ENCODE data around the gene CEACAM16. TPM values are rescaled to one million over a fixed set of nuclear protein-coding genes. Genes with fewer than 3 reads are reported as not detected.

CEACAM16 gene
- total and polyA plus RNA-seq, 10 of the 15 experiments (the other 5 are each of a cell fraction or from before 2014, with no cell fraction given), result not detected

- Histone ChIP-seq H3K4me2 (ENCODE audit: control insufficient read depth, insufficient read depth) (no peak overlapping the region), H3K9me3 (replicated peaks; ENCODE audit: control insufficient read depth, insufficient read depth, low read length) (peaks cover 6% of the 10 kb centered on the region; the same call in 2 of the 3 replicates), H4K20me1 (ENCODE audit: control insufficient read depth, insufficient read depth) (no peaks in the 10 kb centered on the region), H3K4me3 (no peak overlapping the region), H3K36me3 (ENCODE audit: control insufficient read depth in 2 of 2, insufficient read depth in 2 of 2, low read length in 1 of 2) (no peaks in the 10 kb centered on the region), H3K79me2 (ENCODE audit: control insufficient read depth, insufficient read depth, low read length) (no peaks in the 10 kb centered on the region), H3K9ac (ENCODE audit: control insufficient read depth, insufficient read depth, low read length) (no peak overlapping the region), H2AFZ (ENCODE audit: control insufficient read depth, low read depth, low read length) (no peak overlapping the region), H3K27me3 (replicated peaks in 1 of 2; ENCODE audit: control insufficient read depth in 2 of 2, insufficient read depth in 2 of 2, low read length in 1 of 2) (no peaks in the 10 kb centered on the region), H3K4me1 (ENCODE audit: control insufficient read depth, insufficient read depth, low read length) (no peaks in the 10 kb centered on the region; the same call in 1 of the 2 replicates), H3K27ac (ENCODE audit: control insufficient read depth, insufficient read depth) (no peak overlapping the region)
- intact Hi-C loops (cut with micrococcal nuclease; ENCODE audit: unreplicated experiment) (no loop called here), in situ Hi-C loops (cut with MboI) (no loop called here)
- ChIA-PET RAD21 (ENCODE audit: unreplicated experiment) (no interaction called here), SMC1A (ENCODE audit: uncharacterized antibody, unreplicated experiment) (interaction anchor here (1.2 kb wide), 1 partner anchor 74 kb away, joined by 3 read pairs; no protein-coding TSS in a partner anchor), CTCF (no interaction called here), POLR2A (no interaction called here)
- no peak for DNase-seq (ENCODE audit: low read depth, low spot score)
- no TSS peak for BruUV-seq (replicated peaks)
- TF ChIP-seq BHLHE40 (IDR thresholded peaks at IDR 0.05; ENCODE audit: borderline replicate concordance in 1 of 2, low read depth in 2 of 2, low read length in 1 of 2), result peak in 1 of 2 experiments; percentile 31; a peak in 1 of 4 replicates
- TF ChIP-seq FOXK2 (IDR thresholded peaks at IDR 0.05), result no peak
- 45% methylated on average over 14 of the region's 14 CpGs for WGBS (ENCODE audit: insufficient coverage, insufficient replicate concordance, low lambda C conversion rate, missing lambda C conversion rate)
- ATAC-seq, result no peak
- FAIRE-seq, result no peak
These were observed 11.5 kb downstream of the CEACAM16 start for GRCh38 chr19:44710483-44710882.

DNA sequence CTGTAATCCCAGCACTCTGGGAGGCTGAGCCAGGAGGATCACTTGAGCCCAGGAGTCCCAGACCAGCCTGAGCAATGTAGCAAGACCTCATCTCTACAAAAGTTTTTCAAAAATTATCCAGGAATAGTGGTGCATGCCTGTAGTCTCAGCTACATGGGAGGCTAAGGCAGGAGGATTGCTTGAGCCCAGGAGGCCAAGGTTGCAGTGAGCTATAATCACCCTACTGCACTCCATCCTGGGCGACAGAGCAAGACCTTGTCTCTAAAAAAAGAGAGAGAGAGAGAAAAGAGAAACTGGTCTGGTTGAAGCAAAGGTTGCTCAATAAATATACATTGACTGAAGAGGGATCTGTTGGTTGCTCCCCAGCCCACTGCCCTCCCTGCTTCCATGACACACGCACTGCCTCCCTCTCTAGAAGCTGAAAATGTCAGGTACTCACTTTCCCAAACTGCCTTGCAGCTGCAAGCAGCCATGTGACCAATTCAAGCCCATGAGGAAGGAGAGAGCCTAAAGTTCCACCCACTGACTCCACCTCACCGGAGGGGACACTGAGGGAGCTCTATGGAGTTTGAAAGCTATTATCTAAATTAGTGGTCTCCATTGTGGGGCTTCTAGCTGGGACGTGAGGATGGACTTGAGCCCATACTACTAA lies 14.0 kb downstream of the CEACAM16 start:
- no peak overlapping the region for H3K4me3 ChIP-seq
- WGBS (ENCODE audit: insufficient coverage, insufficient replicate concordance, low lambda C conversion rate, missing lambda C conversion rate), result 33% methylated on average over 4 of the region's 4 CpGs
- SMC1A ChIA-PET (ENCODE audit: uncharacterized antibody, unreplicated experiment), result interaction anchor here (0.6 to 1.5 kb wide), 6 partner anchors 9 to 61 kb away, joined by 3 to 4 read pairs (median 3); no protein-coding TSS in a partner anchor
- TF ChIP-seq, protein P1, sequence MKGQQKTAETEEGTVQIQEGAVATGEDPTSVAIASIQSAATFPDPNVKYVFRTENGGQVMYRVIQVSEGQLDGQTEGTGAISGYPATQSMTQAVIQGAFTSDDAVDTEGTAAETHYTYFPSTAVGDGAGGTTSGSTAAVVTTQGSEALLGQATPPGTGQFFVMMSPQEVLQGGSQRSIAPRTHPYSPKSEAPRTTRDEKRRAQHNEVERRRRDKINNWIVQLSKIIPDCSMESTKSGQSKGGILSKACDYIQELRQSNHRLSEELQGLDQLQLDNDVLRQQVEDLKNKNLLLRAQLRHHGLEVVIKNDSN (IDR thresholded peaks at IDR 0.05; ENCODE audit: borderline replicate concordance, extremely low read length, insufficient read depth, low read depth, low read length), result peak; percentile 48
- TF ChIP-seq NFYB (IDR thresholded peaks at IDR 0.05; ENCODE audit: insufficient read depth, low read depth, low read length), result peak; percentile 59
- TF ChIP-seq SIX5 (IDR thresholded peaks at IDR 0.05; ENCODE audit: low read depth, low read length, severe bottlenecking), result peak; percentile 42
- TF ChIP-seq CREB1 (IDR thresholded peaks at IDR 0.05; ENCODE audit: low read depth), result no peak
- FAIRE-seq, result no peak
- RAD21 ChIA-PET (ENCODE audit: unreplicated experiment), result interaction anchor here (0.8 to 2.5 kb wide), 2 partner anchors 11 to 58 kb away, joined by 5 to 7 read pairs; no protein-coding TSS in a partner anchor
- intact Hi-C loops (cut with micrococcal nuclease; ENCODE audit: unreplicated experiment), result no loop called here
- H3K36me3 ChIP-seq (ENCODE audit: control insufficient read depth in 2 of 2, insufficient read depth in 2 of 2, low read length in 1 of 2), result no peaks in the 10 kb centered on the region
- peaks cover 10% of the 10 kb centered on the region; the same call in 2 of the 3 replicates for H3K9me3 ChIP-seq (replicated peaks; ENCODE audit: control insufficient read depth, insufficient read depth, low read length)
- no TSS peak for BruUV-seq (replicated peaks)
- CTCF ChIA-PET, result interaction anchor here (0.6 to 3.4 kb wide), 8 partner anchors 11 to 151 kb away, joined by 3 to 22 read pairs (median 4); no protein-coding TSS in a partner anchor
- in situ Hi-C loops (cut with MboI), result no loop called here
- no peak for DNase-seq (ENCODE audit: low read depth, low spot score)
- no peak overlapping the region for H3K9ac ChIP-seq (ENCODE audit: control insufficient read depth, insufficient read depth, low read length)
- no peak for ATAC-seq
- H3K4me1 ChIP-seq (ENCODE audit: control insufficient read depth, insufficient read depth, low read length), result no peaks in the 10 kb centered on the region; the same call in 1 of the 2 replicates
- POLR2A ChIA-PET, result interaction anchor here (0.7 to 1.1 kb wide), 5 partner anchors 11 to 58 kb away, joined by 3 to 4 read pairs (median 3); no protein-coding TSS in a partner anchor
- H4K20me1 ChIP-seq (ENCODE audit: control insufficient read depth, insufficient read depth), result no peaks in the 10 kb centered on the region
- no peaks in the 10 kb centered on the region for H3K79me2 ChIP-seq (ENCODE audit: control insufficient read depth, insufficient read depth, low read length)
- H2AFZ ChIP-seq (ENCODE audit: control insufficient read depth, low read depth, low read length), result no peak overlapping the region
- H3K4me2 ChIP-seq (ENCODE audit: control insufficient read depth, insufficient read depth), result no peak overlapping the region
- H3K27ac ChIP-seq (ENCODE audit: control insufficient read depth, insufficient read depth), result no peak overlapping the region
- H3K27me3 ChIP-seq (replicated peaks in 1 of 2; ENCODE audit: control insufficient read depth in 2 of 2, insufficient read depth in 2 of 2, low read length in 1 of 2), result no peaks in the 10 kb centered on the region

Measured in GM12878 (cell line).